Naive thymus-derived CD8-positive, alpha-beta T cell (primary cell): ENCODE measurements around the gene CFL1. TPM values are rescaled to one million over a fixed set of nuclear protein-coding genes. Genes with fewer than 3 reads are reported as not detected.

ENCODE experiments used
- ATAC-seq, 2 donors: fragments of 150-1000 bp; cut with Tn5 transposase in 1 of 2; sonication (Bioruptor Pico), chemical (Tn5 transposase) in 1 of 2; 1 replicate in 1 of 2; 2 replicates in 1 of 2; pipeline ENCODE4 v1.10.0; 2021; ENCODE audit warnings: mild to moderate bottlenecking in 2 of 2, moderate library complexity in 2 of 2
- POLR2A ChIA-PET: fragments of 350-600 bp; sonication (Branson Sonifier 250); formaldehyde crosslinking; loops from one replicate; lab custom pipeline; 2021; ENCODE audit warnings: antibody characterized with exemption; lab: Charles Lee
- DNase-seq, 10 donors: peaks; one replicate each; pipeline versions ENCODE4 v3.0.0 to v3.0.0-alpha.2; 2020 to 2022
- H3K27ac Mint-ChIP-seq, 10 donors: one replicate each; pipeline ENCODE4 v1.8.0; 2020 to 2022; ENCODE audit warnings: mild to moderate bottlenecking in 10 of 10, mixed read lengths in 10 of 10, moderate library complexity in 4 of 10, inconsistent platforms in 1 of 10
- H3K27me3 Mint-ChIP-seq, 5 donors: one replicate each; pipeline ENCODE4 v1.8.0; 2021 to 2022; ENCODE audit warnings: mixed read lengths in 5 of 5
- H3K36me3 Mint-ChIP-seq, 3 donors: one replicate each; pipeline ENCODE4 v1.8.0; 2020 to 2022; ENCODE audit warnings: mixed read lengths in 3 of 3, mild to moderate bottlenecking in 2 of 3, inconsistent platforms in 1 of 3
- H3K4me1 Mint-ChIP-seq, 4 donors: one replicate each; pipeline ENCODE4 v1.8.0; 2021 to 2022; ENCODE audit warnings: mixed read lengths in 4 of 4
- H3K4me3 Mint-ChIP-seq, 10 donors: one replicate each; pipeline ENCODE4 v1.8.0; 2020 to 2022; ENCODE audit warnings: mild to moderate bottlenecking in 10 of 10, mixed read lengths in 10 of 10, moderate library complexity in 6 of 10, inconsistent platforms in 1 of 10
- H3K9me3 Mint-ChIP-seq, 9 donors: one replicate each; pipeline ENCODE4 v1.8.0; 2020 to 2022; ENCODE audit warnings: mixed read lengths in 9 of 9, mild to moderate bottlenecking in 3 of 9, inconsistent platforms in 1 of 9, moderate library complexity in 1 of 9
- polyA plus RNA-seq, 3 donors: library from polyadenylated mRNA; unstranded; fragments of 300-500 nt; fragmentation: Illumina TruSeq; gene quantifications; one replicate each; pipeline ENCODE4 v1.2.3, GENCODE V29; 2021
- total RNA-seq, 8 experiments: library from RNA in 2 of 8; stranded (reverse) in 2 of 8; gene quantifications; one replicate each; pipeline ENCODE4 v1.2.3 and lab custom pipeline; 2021 to 2026

CFL1 gene
- total and polyA plus RNA-seq, 5 experiments from 2014 or later = 486 to 2,575 (median 2,347) TPM

- Mint-ChIP-seq H3K9me3 (no peaks in the 10 kb centered on the region), H3K4me1 (peaks cover 19 to 75% (median 57%) of the 10 kb centered on the region in 4 donors), H3K4me3 (peak within 1 kb of the TSS; percentile 80 to 89 (median 84)), H3K36me3 (peaks cover 0 to 18% (median 2%) of the 10 kb centered on the region in 3 donors), H3K27me3 (no peaks in the 10 kb centered on the region), H3K27ac (peak within 1 kb of the TSS; percentile 87 to 95 (median 92))
- peak in 7 of 10 donors; percentile 22 to 74 (median 47) for DNase-seq
- POLR2A ChIA-PET = interaction anchor here (0.6 to 16.8 kb wide), 6 partner anchors 10 to 167 kb away, joined by 3 to 405 read pairs (median 18); partner anchors contain the start of genes CCDC85B, CFL1, FIBP and KAT5
- peak; percentile 80 to 82 for ATAC-seq
These were observed 21.6 kb upstream of the CFL1 start, which contains the start of gene CTSW for GRCh38 chr11:65879617-65880016. Gene CTSW (plus strand): TSS chr11:65879837. CDS start chr11:65879855, 18 bp downstream.

GRCh38 chr11:65873318-65874156, 15.6 kb upstream of the CFL1 start:
- Mint-ChIP-seq H3K27me3 (no peaks in the 10 kb centered on the region), H3K4me1 (peaks cover 21 to 59% (median 45%) of the 10 kb centered on the region in 4 donors)

GRCh38 chr11:65872586-65873317, 14.8 kb upstream of the CFL1 start, which contains the start of gene EFEMP2:
Gene EFEMP2 (minus strand): TSS chr11:65872800. CDS start chr11:65872354, 446 bp downstream.
- ATAC-seq = peak; percentile 4 to 16
- Mint-ChIP-seq H3K27ac (peak within 1 kb of the TSS; percentile 83 to 97 (median 94)), H3K4me3 (peak within 1 kb of the TSS; percentile 82 to 94 (median 90)), H3K27me3 (no peaks in the 10 kb centered on the region), H3K9me3 (no peaks in the 10 kb centered on the region), H3K36me3 (no peaks in the 10 kb centered on the region), H3K4me1 (peaks cover 19 to 56% (median 39%) of the 10 kb centered on the region in 4 donors)
- POLR2A ChIA-PET = interaction anchor here (1.1 to 15.0 kb wide), 4 partner anchors 12 to 162 kb away, joined by 4 to 209 read pairs (median 100); partner anchors contain the start of genes CCDC85B, CFL1, FIBP and MUS81
- peak in 1 of 10 donors; percentile 8 for DNase-seq

More at GRCh38 chr11:65873318-65874156, 15.6 kb upstream of the CFL1 start:
- Mint-ChIP-seq H3K27ac (peak overlapping the region; percentile 83 to 97 (median 94)), H3K4me3 (peak overlapping the region; percentile 82 to 94 (median 90)), H3K9me3 (no peaks in the 10 kb centered on the region), H3K36me3 (no peaks in the 10 kb centered on the region)
- DNase-seq = peak; percentile 90 to 100 (median 97)
- POLR2A ChIA-PET = interaction anchor here (0.5 to 15.0 kb wide), 9 partner anchors 8 to 320 kb away, joined by 3 to 209 read pairs (median 4); partner anchors contain the start of genes CCDC85B, CFL1, FIBP and MUS81
- peak; percentile 83 to 92 for ATAC-seq

DNA sequence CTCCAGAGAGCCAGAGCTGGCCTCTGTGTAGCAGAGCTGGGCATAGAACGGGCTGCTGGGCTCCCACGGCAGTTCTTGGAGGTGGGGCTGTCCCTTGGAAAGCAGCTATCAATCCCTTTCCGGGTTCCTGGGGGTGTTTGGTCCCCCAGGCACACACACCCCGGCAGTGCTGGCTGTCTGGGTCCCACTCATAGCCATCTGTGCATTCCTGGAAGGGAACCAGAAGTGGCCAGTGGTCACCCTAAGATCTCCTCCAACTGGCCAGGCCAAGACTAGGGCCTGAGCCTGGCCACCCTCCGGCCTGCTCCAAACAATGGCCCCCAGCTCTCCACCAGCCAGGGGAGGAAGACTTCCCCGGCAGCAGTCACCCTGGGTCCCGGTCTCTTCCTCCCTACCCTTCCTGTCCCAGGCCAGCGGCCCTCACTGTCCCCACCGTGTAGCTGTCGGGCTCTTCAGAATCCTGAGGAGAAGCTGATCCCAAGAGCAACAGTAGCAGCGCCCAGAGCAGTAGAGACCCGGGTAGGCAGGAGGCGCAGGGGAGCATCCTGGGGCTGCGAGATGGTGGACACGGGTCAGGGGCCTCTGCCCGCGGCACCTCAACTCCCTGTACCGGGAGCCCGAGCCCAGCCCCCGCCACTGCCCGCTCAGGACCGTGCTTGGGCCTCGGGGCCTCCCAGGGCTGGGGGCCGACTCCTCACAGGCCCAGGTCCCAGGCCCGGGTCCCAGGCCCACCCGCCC, 14.0 kb upstream of the CFL1 start:
- DNase-seq = no peak
- Mint-ChIP-seq H3K27ac (peak overlapping the region in 4 of 10 donors; percentile 10 to 87 (median 54)), H3K27me3 (no peaks in the 10 kb centered on the region), H3K36me3 (peaks cover 0 to 5% (median 0%) of the 10 kb centered on the region in 3 donors), H3K9me3 (no peaks in the 10 kb centered on the region), H3K4me1 (peaks cover 15 to 50% (median 38%) of the 10 kb centered on the region in 4 donors), H3K4me3 (peak overlapping the region in 8 of 10 donors; percentile 14 to 62 (median 40))
- no peak for ATAC-seq
- POLR2A ChIA-PET = interaction anchor here (1.0 to 15.0 kb wide), 5 partner anchors 8 to 334 kb away, joined by 5 to 209 read pairs (median 29); partner anchors contain the start of genes CCDC85B, CFL1, CTSW and FIBP

- DNase-seq = no peak
- peaks cover 0 to 12% (median 2%) of the 10 kb centered on the region in 3 donors for H3K36me3 Mint-ChIP-seq
- H3K4me1 Mint-ChIP-seq = peaks cover 15 to 44% (median 36%) of the 10 kb centered on the region in 4 donors
- H3K27ac Mint-ChIP-seq = peak overlapping the region in 9 of 10 donors; percentile 33 to 86 (median 56)
- no peaks in the 10 kb centered on the region for H3K9me3 Mint-ChIP-seq
- peak overlapping the region in 7 of 10 donors; percentile 29 to 65 (median 54) for H3K4me3 Mint-ChIP-seq
- no peaks in the 10 kb centered on the region for H3K27me3 Mint-ChIP-seq
- POLR2A ChIA-PET = interaction anchor here (1.0 to 15.0 kb wide), 5 partner anchors 9 to 333 kb away, joined by 5 to 209 read pairs (median 29); partner anchors contain the start of genes CCDC85B, CFL1, CTSW and FIBP
- no peak for ATAC-seq
These were observed 13.0 kb upstream of the CFL1 start for GRCh38 chr11:65870706-65871681.

DNA sequence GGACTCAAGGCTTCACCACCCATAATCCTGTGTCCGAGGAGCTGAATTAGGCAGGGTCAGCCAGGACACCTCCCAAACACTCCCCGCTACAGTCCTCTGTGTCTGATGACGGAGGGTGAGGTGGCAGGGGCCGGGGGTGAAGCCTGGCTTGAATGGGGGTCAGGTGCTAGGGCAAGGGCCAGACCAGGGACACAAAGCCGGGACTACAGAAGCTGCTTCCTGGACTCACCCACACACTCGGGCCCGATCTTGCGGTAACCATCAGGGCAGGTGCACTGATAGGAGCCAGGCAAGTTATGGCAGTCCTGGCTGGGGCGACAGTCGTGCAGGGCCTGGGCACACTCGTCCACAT, 12.3 kb upstream of the CFL1 start:
- POLR2A ChIA-PET = interaction anchor here (4.5 to 15.0 kb wide), 3 partner anchors 10 to 19 kb away, joined by 29 to 209 read pairs (median 187); partner anchors contain the start of genes CCDC85B, CFL1, CTSW and FIBP
- H3K36me3 Mint-ChIP-seq = peaks cover 0 to 18% (median 2%) of the 10 kb centered on the region in 3 donors
- peak overlapping the region in 6 of 10 donors; percentile 17 to 86 (median 65) for H3K27ac Mint-ChIP-seq
- H3K27me3 Mint-ChIP-seq = no peaks in the 10 kb centered on the region
- H3K9me3 Mint-ChIP-seq = no peaks in the 10 kb centered on the region
- H3K4me3 Mint-ChIP-seq = peak overlapping the region in 5 of 10 donors; percentile 22 to 65 (median 29)
- ATAC-seq (no peak), DNase-seq (no peak)
- peaks cover 15 to 44% (median 36%) of the 10 kb centered on the region in 4 donors for H3K4me1 Mint-ChIP-seq

GRCh38 chr11:65869643-65870306, 11.8 kb upstream of the CFL1 start:
- no peak for DNase-seq
- Mint-ChIP-seq H3K27me3 (no peaks in the 10 kb centered on the region), H3K27ac (peak overlapping the region in 5 of 10 donors; percentile 56 to 86 (median 67)), H3K4me1 (peaks cover 18 to 44% (median 36%) of the 10 kb centered on the region in 4 donors), H3K4me3 (peak overlapping the region in 1 of 10 donors; percentile 33), H3K36me3 (peaks cover 0 to 23% (median 2%) of the 10 kb centered on the region in 3 donors), H3K9me3 (no peaks in the 10 kb centered on the region)
- ATAC-seq = no peak
- POLR2A ChIA-PET = interaction anchor here (0.5 to 15.0 kb wide), 4 partner anchors 9 to 105 kb away, joined by 3 to 209 read pairs (median 108); partner anchors contain the start of genes CCDC85B, CFL1, CTSW and FIBP

GRCh38 chr11:65868907-65869306, 10.9 kb upstream of the CFL1 start:
- Mint-ChIP-seq H3K4me1 (peaks cover 20 to 46% (median 36%) of the 10 kb centered on the region in 4 donors), H3K27ac (peak overlapping the region in 3 of 10 donors; percentile 37 to 76 (median 56)), H3K36me3 (peaks cover 0 to 30% (median 2%) of the 10 kb centered on the region in 3 donors), H3K4me3 (no peak overlapping the region), H3K27me3 (no peaks in the 10 kb centered on the region), H3K9me3 (no peaks in the 10 kb centered on the region)
- POLR2A ChIA-PET = interaction anchor here (4.5 to 15.0 kb wide), 3 partner anchors 9 to 21 kb away, joined by 29 to 209 read pairs (median 187); partner anchors contain the start of genes CCDC85B, CFL1, CTSW and FIBP
- ATAC-seq (no peak), DNase-seq (no peak)

- no peaks in the 10 kb centered on the region for H3K27me3 Mint-ChIP-seq
- POLR2A ChIA-PET = interaction anchor here (0.5 to 15.0 kb wide), 4 partner anchors 8 to 129 kb away, joined by 4 to 209 read pairs (median 108); partner anchors contain the start of genes CCDC85B, CFL1, CTSW and FIBP
- DNase-seq (peak in 2 of 10 donors; percentile 38 to 61), ATAC-seq (peak; percentile 57 to 73)
- peaks cover 18 to 46% (median 33%) of the 10 kb centered on the region in 4 donors for H3K4me1 Mint-ChIP-seq
- no peaks in the 10 kb centered on the region for H3K9me3 Mint-ChIP-seq
- H3K36me3 Mint-ChIP-seq = peaks cover 0 to 37% (median 2%) of the 10 kb centered on the region in 3 donors
- H3K27ac Mint-ChIP-seq = peak overlapping the region in 3 of 10 donors; percentile 14 to 43 (median 33)
- H3K4me3 Mint-ChIP-seq = no peak overlapping the region
These were observed 10.2 kb upstream of the CFL1 start for GRCh38 chr11:65868076-65868667.
